ENCODE results near the gene ESR1. TPM values are rescaled to one million over a fixed set of nuclear protein-coding genes. Genes with fewer than 3 reads are reported as not detected.

The ESR1 gene
- total and polyA plus RNA-seq, 2 experiments from 2014 or later: 1.6 to 5.1 TPM

DNA sequence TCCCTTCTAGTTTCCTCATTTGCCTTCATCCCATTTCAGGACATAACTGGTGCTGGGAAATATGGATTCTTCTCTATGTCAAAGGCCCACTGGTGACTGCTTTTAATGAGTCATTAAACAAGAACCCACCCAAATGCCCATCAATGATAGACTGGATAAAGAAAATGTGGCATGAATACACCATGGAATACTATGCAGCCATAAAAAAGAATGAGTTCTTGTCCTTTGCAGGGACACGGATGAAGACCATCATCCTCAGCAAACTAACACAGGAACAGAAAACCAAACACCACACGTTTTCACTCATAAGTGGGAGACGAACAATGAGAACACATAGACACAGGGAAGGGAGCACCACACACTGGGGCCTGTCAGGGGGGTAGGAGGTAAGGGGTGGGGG is 310.7 kb downstream of the ESR1 start:
- H3K4me1 ChIP-seq (ENCODE audit: low read depth): peaks cover 7% of the 10 kb centered on the region
- no peaks in the 10 kb centered on the region for H3K27me3 ChIP-seq
- DNase-seq (ENCODE audit: low read depth in 1 of 2, low spot score in 1 of 2): no peak
- H3K27ac ChIP-seq: no peak overlapping the region
- H3K4me3 ChIP-seq: no peak overlapping the region
- TF ChIP-seq, protein P1, sequence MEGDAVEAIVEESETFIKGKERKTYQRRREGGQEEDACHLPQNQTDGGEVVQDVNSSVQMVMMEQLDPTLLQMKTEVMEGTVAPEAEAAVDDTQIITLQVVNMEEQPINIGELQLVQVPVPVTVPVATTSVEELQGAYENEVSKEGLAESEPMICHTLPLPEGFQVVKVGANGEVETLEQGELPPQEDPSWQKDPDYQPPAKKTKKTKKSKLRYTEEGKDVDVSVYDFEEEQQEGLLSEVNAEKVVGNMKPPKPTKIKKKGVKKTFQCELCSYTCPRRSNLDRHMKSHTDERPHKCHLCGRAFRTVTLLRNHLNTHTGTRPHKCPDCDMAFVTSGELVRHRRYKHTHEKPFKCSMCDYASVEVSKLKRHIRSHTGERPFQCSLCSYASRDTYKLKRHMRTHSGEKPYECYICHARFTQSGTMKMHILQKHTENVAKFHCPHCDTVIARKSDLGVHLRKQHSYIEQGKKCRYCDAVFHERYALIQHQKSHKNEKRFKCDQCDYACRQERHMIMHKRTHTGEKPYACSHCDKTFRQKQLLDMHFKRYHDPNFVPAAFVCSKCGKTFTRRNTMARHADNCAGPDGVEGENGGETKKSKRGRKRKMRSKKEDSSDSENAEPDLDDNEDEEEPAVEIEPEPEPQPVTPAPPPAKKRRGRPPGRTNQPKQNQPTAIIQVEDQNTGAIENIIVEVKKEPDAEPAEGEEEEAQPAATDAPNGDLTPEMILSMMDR (IDR thresholded peaks at IDR 0.05; ENCODE audit: low read depth, low read length): no peak
- no peaks in the 10 kb centered on the region for H3K9me3 ChIP-seq (ENCODE audit: low read depth)
- H3K36me3 ChIP-seq: no peaks in the 10 kb centered on the region

DNA sequence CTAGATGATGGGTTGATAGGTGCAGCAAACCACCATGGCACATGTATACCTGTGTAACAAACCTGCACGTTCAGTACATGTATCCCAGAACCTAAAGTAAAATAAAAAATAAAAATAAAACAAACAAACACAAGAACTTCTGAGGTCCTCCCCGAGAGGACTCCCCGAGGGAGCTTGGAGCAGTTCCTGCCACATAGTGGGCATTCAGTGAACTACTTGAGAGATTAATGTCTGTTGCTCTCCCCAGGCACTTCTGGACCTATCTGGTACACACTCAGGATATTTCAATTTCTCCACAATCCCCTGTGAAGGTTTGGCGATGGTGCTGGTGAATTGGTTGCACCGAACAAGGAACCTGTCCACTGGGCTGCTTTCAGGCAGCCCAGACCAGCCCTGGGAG is 311.2 kb downstream of the ESR1 start:
- no peaks in the 10 kb centered on the region for H3K27me3 ChIP-seq
- H3K9me3 ChIP-seq (ENCODE audit: low read depth): no peaks in the 10 kb centered on the region
- no peaks in the 10 kb centered on the region for H3K36me3 ChIP-seq
- H3K4me1 ChIP-seq (ENCODE audit: low read depth): peaks cover 7% of the 10 kb centered on the region
- no peak overlapping the region for H3K27ac ChIP-seq
- DNase-seq (ENCODE audit: low read depth in 1 of 2, low spot score in 1 of 2): no peak
- H3K4me3 ChIP-seq: no peak overlapping the region
- TF ChIP-seq, protein P1 (IDR thresholded peaks at IDR 0.05; ENCODE audit: low read depth, low read length): no peak

DNA sequence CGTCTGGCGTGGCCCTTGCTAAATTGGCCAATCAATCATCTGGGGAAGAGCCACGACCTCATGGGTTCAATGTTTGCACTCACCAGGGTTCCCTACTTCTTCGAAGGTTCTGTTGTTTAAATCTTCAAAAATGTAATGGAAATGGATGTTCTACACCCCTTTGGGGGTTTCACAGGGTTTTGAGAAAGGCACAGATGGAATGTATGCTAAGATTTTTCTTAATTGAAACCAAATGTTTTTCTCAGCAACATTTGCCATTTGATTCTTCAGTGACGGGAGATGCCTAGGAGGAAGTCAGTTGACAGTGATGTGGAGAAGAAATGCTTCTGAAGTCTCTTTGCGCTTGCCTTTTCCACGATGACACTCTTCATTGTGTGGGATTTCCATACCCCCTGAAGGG is 312.3 kb downstream of the ESR1 start:
- H3K4me3 ChIP-seq: no peak overlapping the region
- TF ChIP-seq, protein P1 (IDR thresholded peaks at IDR 0.05; ENCODE audit: low read depth, low read length): no peak
- no peak for DNase-seq (ENCODE audit: low read depth in 1 of 2, low spot score in 1 of 2)
- H3K9me3 ChIP-seq (ENCODE audit: low read depth): no peaks in the 10 kb centered on the region
- H3K36me3 ChIP-seq: no peaks in the 10 kb centered on the region
- no peaks in the 10 kb centered on the region for H3K27me3 ChIP-seq
- peaks cover 13% of the 10 kb centered on the region for H3K4me1 ChIP-seq (ENCODE audit: low read depth)
- H3K27ac ChIP-seq: no peak overlapping the region

DNA sequence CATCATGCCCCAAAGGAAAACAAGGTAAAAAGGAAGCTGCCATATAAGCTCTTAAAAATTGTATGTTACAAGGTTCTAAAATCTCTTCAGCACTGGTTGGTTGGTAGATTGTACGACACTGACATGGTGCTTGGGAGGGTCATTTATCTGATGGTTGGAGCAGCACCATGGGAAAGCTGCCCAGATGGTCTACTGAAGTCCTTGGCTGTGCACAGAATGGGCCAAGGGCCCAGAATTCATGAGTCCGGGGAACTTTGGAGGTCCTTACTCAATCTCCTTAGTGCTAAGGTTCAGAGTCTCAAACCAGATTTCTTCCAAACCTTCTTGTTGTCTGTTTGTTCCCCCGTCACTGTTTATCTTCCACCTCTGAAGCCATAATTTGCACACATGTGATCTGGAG is 314.4 kb downstream of the ESR1 start:
- Histone ChIP-seq H3K36me3 (no peaks in the 10 kb centered on the region), H3K4me1 (ENCODE audit: low read depth) (peaks cover 10% of the 10 kb centered on the region), H3K4me3 (no peak overlapping the region), H3K9me3 (ENCODE audit: low read depth) (no peaks in the 10 kb centered on the region), H3K27me3 (no peaks in the 10 kb centered on the region), H3K27ac (no peak overlapping the region)
- no peak for DNase-seq (ENCODE audit: low read depth in 1 of 2, low spot score in 1 of 2)
- TF ChIP-seq, protein P1 (IDR thresholded peaks at IDR 0.05; ENCODE audit: low read depth, low read length): no peak

DNA sequence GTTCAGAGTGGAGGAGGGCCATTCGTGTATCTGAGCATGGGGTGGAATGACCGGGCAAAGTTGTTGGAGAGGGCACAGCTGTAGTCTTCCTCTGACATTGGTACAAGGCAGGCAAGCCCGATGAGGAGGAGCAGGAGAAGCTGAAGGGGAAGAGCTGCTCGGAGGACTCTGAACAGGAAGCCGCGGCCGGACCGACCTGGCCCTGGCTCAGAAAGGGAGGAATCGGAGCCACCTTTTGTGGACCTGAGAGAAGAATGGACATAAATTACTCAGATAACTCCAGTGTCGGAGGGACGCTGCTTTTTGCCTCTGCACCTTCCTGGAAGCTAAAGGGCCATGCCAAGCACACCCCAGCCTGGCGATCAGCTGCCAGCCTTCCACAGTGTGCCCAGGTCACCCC is 315.0 kb downstream of the ESR1 start:
- no peak for DNase-seq (ENCODE audit: low read depth in 1 of 2, low spot score in 1 of 2)
- Histone ChIP-seq H3K36me3 (no peaks in the 10 kb centered on the region), H3K27ac (no peak overlapping the region), H3K9me3 (ENCODE audit: low read depth) (no peaks in the 10 kb centered on the region), H3K27me3 (no peaks in the 10 kb centered on the region), H3K4me3 (no peak overlapping the region), H3K4me1 (ENCODE audit: low read depth) (peaks cover 8% of the 10 kb centered on the region)
- TF ChIP-seq, protein P1 (IDR thresholded peaks at IDR 0.05; ENCODE audit: low read depth, low read length): no peak

DNA sequence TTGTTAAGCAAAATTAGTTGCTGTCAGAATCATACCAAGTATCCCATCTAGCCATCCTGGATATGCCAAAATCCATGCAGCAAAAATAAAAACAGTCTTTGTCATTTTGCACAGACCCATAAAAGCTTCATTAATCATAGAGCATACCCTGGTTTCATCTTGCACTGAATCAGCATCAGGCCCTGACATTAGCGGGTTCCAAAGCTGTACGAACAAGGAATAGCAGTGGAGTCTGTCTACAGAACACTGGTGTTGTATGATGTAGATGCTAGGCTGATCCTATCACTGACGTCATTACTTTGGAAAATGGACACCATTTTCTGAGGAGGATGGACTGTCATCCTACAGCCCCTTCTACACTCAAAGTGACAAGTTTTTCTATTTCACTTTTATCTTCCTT is 315.6 kb downstream of the ESR1 start:
- Histone ChIP-seq H3K9me3 (ENCODE audit: low read depth) (no peaks in the 10 kb centered on the region), H3K4me1 (ENCODE audit: low read depth) (peaks cover 6% of the 10 kb centered on the region), H3K36me3 (no peaks in the 10 kb centered on the region), H3K27ac (no peak overlapping the region), H3K27me3 (no peaks in the 10 kb centered on the region), H3K4me3 (no peak overlapping the region)
- TF ChIP-seq, protein P1 (IDR thresholded peaks at IDR 0.05; ENCODE audit: low read depth, low read length): no peak
- no peak for DNase-seq (ENCODE audit: low read depth in 1 of 2, low spot score in 1 of 2)
